Epidermal melanocyte (primary cell): Measurements from ENCODE around the gene ASPSCR1.

Experiments used
- DNase-seq: peaks from one replicate; pipeline ENCODE4 v3.0.0; 2011; ENCODE audit warnings: low spot score; ENCODE audit not compliant: insufficient read length

ASPSCR1 gene

DNA sequence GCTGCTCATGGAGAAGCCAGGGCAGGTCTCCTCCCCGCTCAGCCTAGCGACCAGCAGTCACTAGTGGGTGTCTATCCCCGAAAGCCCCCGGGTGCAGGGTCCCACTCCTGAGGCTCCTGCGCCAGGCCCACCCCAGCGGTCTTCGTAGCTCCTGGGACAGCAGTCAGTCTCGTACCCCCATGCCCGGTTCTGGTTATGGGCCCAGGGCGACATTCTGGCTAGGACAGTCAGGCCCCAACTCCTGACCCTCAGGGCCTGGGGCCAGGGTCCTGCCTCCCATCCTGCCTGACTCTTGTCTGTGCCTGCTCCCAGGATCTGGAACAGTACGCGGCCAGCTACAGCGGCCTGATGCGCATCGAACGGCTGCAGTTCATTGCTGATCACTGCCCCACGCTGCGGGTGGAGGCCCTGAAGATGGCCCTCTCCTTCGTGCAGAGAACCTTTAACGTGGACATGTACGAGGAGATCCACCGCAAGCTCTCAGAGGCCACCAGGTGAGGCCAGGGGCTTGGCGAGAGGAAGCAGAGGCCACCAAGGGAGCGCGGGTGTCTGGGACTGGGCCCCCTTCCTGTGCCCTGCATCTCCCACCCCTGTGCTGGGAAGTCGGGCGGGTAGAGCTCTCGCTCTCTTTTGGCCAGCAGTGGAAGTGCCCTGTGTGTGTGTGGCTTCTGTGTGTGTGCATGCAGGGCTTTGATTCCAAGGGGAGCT is 76.3 kb downstream of the ASPSCR1 start:
- no peak for DNase-seq

DNA sequence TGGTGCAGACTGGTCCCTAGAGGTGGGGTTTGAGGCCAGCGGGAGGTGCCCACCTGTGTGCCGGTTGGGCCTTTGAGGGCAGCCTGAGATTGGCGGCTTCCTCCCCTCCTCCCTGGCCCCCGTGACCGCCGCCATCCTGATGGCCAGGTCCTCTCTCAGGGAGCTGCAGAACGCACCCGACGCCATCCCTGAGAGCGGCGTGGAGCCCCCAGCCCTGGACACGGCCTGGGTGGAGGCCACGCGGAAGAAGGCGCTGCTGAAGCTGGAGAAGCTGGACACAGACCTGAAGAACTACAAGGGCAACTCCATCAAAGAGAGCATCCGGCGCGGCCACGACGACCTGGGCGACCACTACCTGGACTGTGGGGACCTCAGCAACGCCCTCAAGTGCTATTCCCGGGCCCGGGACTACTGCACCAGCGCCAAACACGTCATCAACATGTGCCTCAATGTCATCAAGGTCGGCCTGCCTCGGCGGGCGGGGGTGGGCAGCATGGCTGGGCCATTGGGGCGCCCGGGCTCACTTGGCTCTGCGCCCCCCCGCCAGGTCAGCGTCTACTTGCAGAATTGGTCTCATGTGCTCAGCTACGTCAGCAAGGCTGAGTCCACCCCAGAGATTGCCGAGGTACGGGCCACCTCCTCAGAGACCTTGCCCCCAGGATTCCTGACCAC is 77.1 kb downstream of the ASPSCR1 start:
- DNase-seq = no peak

DNA sequence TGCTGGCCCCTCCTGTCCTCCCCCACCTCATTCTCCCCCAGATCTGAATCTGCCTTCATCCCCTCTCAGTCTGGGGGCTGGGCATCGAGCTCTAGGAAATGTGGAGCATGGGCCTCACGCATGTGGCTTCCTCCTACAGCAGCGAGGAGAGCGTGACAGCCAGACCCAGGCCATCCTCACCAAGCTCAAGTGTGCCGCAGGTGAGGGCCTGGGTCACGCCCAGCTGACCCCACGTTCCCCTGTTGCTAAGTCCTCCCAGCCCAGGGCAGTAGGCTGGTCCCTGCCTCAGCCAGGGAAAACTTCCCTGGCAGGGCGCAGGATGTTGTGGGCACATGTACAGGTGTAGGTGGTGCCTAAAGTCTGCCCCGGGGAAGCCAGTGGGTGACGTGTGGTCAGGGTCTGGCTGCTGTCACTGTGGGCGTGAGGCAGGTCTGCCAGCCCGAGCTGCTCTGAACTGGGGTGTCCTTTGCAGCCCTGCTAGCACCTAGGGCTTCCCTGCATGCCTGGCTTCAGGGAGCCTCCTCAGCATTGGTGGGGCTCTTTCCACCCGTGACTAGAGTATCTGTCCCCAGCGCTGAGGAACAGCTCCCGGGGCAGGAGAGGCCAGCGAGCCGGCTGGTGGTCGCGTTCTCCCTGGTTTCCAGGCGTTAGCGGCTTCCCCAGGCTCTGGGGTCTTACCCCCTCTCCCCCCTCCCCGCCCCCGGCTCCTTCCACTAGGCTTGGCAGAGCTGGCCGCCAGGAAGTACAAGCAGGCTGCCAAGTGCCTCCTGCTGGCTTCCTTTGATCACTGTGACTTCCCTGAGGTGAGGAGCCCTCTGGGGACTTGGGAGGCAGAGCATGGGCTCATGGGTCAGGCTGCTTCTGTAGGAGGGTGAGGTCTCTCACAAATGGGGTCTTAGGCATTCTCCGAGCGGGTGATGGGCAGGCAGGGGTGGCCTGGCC is 77.9 kb downstream of the ASPSCR1 start:
- DNase-seq = no peak

DNA sequence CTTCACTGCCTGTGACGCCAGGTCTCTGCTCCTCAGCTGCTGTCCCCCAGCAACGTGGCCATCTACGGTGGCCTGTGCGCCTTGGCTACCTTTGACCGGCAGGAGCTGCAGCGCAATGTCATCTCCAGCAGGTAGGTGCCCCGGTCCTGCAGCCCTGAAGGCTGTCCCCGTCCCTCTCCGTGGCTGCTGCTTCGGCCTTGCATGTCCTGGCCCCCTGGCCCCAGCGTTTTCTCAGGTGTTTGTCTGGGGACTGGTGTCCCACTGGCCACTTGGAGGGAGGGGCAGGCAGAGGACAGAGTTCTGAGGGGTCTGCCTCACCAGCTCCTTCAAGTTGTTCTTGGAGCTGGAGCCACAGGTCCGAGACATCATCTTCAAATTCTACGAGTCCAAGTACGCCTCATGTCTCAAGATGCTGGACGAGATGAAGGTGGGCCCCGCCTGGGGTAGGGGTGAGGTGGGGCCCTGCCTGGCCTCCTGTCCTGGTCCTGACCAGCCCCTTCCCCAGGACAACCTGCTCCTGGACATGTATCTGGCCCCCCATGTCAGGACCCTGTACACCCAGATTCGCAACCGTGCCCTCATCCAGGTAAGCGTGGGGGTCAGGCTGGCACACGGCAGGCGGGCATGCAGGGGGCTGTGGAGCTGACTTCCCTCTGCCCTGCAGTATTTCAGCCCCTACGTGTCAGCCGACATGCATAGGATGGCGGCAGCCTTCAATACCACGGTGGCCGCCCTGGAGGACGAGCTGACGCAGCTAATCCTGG is 78.7 kb downstream of the ASPSCR1 start:
- no peak for DNase-seq

DNA sequence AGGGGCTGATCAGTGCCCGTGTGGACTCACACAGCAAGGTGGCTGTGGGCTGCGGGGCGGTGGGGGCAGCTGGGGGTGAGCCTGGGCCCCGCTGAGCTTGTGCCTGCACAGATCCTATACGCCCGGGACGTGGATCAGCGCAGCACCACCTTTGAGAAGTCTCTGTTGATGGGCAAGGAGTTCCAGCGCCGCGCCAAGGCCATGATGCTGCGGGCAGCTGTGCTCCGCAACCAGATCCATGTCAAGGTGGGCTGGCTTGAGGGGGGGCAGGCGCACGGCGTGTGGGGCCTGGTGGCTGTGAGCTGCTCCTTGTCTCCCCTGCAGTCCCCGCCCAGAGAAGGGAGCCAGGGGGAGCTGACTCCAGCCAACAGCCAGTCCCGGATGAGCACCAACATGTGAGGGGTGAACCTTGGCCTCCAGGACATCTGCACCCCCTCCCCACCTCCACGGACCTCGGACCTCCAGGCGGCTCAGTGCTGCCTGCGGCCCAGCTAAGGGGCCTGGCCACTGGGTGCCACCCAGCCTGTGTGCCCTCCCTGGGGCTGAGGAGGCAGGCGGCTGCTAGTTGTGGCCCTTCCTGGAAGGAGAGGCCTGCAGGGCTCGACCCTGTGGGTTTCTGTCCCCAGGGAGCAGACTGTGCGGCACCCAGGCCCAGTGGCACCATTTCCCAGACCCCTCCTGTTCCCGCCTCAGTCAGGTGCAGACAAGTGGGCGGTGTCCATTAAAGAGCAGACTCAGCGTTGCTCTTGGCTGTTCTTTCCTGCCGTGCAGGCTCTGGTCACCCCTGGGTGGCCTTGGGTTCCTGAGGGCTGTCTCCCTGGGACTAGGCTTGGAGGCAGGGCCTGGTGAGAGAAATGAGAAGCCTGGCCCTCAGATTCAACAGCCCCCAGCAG is 79.5 kb downstream of the ASPSCR1 start:
- DNase-seq = no peak

DNA sequence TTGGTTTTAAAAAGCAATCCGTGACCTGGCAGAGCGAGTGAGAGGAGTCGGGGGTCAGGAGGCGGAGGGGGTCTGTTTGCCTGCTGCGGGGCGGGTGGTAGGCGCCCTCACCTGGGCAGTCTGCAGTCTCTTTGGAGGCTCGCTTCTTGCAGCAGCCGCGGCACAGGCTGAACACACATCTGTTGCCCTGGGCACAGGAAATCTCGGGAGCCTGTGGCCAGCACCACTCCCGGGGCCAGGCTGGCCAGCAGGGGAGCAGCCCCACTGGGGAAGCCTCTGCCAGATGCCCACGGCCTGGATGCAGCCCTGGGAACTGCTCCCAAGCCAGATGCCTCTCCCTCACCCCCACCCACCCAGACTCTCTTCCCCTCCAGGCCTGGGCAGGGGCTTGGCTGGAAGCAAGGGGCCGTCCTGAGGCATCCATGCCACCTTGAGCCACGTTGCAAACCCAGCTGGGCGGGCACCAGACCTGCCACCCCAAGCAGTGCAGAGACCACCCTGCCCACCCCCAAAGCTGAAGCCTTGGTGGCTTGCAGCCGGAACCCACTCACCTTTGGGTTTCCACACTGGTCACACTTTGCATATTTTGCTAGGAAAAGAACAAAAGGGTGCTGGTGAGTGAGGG is 80.9 kb downstream of the ASPSCR1 start:
- DNase-seq = no peak

DNA sequence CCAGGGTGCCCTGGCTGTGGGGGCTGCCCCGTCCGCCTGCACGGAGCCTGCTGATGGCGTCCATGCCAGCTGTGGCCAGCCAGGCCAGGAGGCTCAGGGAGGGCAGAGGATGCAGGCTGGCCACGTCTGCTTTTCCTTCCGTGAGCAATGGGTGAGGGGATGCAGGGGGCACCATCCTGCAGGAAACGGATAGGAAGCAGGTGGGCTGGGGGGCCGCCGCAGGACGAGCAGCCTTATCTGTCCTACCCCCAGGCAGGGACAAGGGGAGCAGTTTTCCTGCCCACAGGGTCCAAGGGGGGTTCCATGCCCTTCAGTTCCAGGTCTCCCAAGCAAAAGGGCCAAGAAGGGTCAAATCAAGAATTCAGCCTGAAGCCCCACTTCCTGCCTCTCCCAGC is 81.4 kb downstream of the ASPSCR1 start:
- no peak for DNase-seq

DNA sequence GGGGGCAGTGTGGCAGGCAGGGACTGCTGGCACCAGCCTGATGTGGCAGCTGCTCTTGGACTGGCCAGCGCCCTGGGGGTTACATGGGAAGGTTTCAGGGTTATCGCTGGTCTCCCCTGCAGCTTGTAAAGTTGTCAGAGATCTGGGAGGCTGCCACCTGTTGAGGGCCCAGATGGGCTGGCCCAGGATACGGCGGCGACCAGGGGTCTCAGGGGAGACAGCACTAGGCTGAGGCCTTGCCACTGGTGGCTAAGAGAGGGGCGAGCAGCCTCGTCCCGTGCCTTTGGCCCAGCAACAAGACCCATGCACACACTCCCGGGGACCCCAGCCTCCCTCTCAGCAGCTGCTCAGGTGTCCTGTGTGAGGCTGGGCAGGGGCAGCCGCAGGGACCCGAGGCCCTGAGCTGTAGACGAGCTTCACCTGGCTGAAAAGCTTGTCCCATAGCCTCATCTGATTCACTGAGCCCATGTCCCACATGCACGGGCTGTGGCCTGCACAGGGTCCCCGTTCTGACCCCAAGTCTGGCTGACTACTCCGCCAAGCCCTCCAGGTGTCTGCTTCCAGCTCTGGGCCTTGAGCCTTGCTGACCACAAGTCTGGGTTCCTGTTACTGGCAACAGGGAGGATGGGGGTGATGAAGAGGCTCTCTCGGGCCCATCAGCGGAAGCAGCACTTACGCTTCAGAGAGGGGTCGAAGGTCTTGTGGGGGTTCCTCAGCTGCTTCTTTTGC is 82.0 kb downstream of the ASPSCR1 start:
- DNase-seq = no peak

DNA sequence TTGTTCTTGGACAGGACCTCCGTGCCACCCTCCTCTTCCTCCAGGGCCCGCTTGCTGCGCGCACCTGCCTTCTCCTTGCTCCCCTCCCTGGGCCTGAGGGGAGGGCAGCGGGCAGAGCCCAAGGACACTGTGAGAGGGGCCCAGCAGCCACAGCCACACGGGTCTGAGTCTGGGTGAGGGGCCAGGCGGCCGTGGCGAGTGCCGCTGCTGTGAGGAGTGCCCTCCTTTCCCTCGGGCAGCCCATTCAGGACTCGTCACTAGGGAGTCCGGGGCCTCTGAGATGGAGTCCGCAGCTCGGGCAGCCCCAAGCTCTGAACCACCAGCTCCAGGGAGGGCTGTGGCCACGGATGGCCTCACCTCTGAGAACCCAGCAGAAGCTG is 82.6 kb downstream of the ASPSCR1 start:
- no peak for DNase-seq

DNA sequence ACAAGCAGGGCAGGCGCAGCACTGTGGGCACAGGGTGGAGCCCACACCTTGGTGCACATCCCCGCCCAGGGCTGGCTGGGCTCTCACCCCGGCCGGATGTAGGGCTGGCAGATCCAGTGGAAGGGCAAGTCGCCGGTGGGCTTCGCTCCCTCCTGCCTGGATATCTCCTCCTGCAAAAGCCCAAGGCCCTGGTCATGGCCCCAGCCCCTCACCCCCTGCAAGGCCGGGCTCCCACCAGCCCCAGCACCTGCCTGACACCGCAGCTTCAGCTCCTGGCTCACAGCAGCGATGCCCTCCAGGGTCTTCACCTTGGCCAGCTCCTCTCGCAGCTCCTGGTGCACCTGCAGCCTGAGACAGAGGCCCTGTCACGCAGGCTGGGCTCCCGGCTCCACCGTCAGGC is 83.2 kb downstream of the ASPSCR1 start:
- DNase-seq = no peak

DNA sequence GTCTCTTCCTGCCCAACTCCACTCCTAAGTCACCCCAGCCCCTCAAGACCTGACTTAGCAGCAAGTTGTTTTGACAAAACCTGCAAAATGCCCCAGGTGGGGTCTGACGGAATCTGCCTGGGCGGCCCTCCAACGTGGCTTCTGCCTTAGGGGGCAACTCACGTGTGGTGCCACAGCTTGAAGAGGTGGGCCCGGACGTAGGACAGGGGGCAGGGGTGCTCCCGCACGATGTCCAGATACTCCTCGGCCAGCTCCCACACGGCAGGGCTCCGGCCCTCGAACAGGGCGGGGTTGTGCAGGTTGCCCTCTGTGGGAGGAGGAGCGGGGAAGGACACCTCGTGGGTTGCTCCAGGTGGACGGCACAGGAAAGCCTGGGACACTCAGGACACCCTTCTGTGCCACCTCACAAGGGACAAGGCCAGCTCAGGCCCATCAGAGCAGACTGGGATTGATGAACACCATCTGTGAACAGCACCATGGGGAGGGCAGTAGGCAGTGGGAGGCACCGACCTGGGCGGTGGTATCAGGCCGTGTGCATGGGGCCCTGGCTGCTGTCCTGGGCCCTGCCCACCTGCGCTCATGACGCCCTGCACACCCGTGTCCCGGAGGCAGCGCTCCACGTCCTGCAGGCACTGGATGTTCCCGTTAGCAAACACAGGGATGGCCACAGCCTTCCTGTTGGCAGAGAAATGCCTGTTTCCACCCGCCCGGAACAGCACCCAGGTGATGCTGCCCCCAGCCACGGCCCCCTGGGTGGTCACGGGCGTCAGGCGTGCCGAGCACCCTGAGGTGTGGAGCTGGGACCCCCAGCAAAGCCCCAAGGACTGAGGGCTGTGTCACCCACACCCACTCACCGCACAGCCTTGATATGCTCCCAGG is 83.9 kb downstream of the ASPSCR1 start:
- no peak for DNase-seq

DNA sequence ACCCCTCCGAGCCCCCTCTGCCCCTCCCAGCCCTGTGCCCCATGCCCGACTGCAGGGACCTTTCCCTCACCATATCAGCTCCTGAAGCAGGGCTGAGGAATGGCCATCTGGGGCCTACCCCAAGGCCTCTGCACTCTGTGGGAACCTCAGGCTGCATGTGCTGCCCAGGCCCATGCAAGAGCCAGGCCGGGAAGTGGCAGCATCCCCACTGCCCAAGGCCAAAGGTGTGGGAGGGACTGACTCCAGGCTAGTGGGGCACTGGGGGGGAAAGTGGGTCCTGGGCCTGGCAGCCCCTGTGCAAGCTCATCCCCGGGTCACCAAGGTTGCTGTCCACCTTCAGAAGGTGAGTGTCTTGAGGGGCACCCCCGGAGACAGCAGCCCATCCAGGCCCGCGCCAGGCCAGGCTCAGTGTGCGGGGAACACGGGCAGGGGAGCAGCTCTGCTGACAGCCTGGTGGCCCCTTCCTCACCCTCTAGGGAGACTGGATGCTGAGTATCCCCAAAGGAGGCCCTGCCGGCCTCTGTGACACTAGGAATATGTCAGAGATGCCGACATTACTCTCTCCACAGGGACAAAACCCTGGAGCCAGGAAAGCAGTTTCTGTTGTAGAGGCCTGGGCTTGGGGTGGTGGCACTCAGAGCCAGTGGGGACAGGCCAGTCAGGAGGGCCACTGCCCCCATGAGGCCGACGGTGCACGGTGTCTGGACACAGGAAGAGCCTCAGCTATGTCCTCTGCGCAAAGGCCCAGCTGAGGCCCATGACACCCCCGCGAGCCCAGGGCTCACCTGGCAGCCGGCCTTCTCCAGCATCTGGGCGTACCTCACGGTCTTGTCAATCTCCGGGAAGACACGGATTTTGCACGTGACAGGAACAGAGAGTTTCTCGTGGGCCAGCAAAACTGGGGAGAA is 84.9 kb downstream of the ASPSCR1 start:
- DNase-seq = no peak

DNA sequence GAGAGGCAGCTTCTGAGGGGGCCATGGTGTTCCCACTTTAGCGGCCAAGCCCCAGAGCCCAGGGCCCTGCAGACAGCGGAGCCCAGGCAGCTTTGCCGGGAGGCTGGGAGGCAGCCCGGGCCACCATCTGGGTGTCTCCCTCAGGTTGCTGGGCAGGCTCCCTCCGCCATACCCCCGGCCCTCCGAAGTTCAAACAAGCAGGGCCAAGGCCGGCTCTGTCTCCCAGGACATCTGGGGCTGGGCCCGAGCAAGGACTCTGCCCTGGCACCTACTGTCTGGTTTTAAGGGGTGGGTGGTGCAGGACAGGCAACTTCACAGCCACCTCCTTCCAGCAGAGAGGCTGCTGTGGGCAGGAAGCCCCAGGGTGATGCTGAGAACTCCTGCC is 85.5 kb downstream of the ASPSCR1 start:
- DNase-seq = no peak

DNA sequence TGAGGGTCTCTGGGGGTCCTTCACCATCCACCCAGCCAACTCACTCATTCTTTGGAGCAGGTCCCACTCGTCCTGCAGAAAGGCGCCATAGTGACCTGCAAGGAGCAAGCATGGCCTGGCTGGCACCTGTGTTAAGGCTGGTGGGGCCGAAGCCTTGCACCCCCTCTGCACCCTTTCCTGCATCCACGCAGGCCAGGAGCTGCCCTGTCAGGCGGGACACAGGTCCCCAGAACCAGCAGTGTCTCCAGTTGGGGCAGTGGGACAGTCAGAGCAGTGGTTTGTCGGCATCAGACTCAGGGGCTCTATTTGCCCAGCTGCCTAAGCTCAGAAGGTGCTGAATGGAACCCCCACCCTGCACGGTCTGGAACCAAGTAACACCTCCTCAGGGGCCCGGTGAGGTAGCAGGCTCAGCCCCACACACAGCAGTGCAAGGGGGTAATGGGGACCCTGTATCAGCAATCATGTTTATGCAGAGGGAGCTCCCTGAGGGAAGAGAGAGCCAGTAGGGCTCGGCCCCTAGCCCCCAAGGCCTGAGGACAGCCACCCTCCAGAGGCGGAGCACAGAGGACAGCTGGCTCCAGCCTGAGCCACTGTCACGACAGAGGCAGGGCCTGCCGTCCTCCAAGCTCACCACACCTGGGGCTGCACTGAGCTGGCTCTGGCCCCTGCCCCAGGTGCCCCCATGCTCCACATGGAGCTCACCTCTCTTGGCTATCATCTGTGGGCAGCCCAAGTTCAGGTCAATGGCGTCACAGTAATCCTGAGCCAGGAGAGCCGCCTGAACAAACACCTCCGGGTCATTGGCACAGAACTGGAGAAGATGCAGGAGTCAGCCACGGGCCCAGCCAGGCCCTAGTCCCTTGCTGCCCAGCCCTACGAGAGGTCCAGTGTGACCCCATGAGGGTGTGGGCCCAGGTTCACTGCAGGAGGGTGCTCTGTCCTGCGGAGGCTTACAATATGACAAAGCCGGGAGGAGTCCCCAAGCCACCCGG is 86.3 kb downstream of the ASPSCR1 start:
- DNase-seq = no peak

DNA sequence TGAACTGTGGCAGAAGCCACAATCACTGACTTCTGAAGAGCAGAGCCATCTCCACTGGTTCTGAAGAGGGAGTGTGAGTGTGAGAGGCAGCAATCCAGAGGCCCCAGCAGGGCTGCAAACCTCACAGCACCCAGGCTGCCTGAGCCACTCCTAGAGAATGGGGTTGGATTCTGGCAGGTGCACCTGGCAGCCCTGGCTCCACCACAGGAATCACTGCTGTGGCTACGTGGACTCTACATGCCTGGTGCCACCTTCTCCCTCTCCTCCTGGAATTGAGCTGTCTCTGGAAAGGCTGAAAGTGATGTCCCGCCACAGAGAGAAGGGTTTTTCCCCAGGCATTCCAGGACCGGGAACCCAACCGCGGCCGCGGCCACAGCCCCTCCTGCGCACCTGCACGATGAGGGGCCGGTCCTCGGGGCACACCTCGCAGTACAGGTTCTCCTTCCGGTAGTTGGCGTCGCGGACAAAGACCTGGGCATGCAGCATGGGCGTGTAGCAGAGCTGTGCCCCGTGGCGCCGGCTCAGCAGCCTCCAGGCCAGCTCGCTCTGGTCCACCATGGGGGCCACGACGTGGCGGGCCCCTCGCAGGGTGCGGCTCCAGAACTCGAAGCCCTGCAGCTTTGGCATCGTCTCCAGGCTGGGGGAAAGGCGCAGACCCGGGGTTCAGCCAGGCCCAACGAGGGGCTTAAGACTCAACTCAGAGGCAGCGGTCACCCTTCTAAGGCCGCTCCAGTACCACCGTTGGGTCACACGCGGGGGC is 87.2 kb downstream of the ASPSCR1 start:
- DNase-seq = no peak
